ENCODE data around the gene IDH1. TPM values are rescaled to one million over a fixed set of nuclear protein-coding genes. Genes with fewer than 3 reads are reported as not detected.

The IDH1 gene
- total RNA-seq, 1 donor from 2014 or later = 308 TPM

DNA sequence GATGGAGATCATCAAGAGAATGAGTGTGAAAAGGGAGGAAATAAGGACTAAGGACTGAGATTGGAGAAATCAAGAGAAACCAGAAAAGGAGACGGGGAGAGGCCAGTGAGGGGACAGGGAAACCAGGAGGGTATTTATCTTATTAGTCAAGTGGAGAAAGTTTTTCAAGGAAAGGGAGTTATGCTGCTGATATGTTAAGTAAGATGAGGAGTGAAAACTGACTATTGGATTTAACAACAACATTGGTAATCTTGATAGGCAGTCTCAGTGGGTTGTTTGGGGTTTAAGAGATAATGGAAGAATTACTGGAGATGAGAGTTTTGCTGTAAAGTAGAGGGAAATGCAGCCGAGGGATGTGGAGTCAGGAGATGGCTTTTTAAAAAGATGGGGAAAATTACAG lies 41.7 kb upstream of the IDH1 start:
- DNase-seq = no peak
- Mint-ChIP-seq H3K9me3 (ENCODE audit: unreplicated experiment) (no peaks in the 10 kb centered on the region), H3K36me3 (ENCODE audit: unreplicated experiment) (no peaks in the 10 kb centered on the region), H3K27me3 (ENCODE audit: unreplicated experiment) (no peaks in the 10 kb centered on the region), H3K4me3 (ENCODE audit: unreplicated experiment) (no peak overlapping the region), H3K27ac (ENCODE audit: unreplicated experiment) (no peak overlapping the region), H3K4me1 (ENCODE audit: low read depth, unreplicated experiment) (peaks cover 2% of the 10 kb centered on the region)
- TF ChIP-seq CTCF (IDR thresholded peaks at IDR 0.05; ENCODE audit: partially characterized antibody, unreplicated experiment) = no peak

DNA sequence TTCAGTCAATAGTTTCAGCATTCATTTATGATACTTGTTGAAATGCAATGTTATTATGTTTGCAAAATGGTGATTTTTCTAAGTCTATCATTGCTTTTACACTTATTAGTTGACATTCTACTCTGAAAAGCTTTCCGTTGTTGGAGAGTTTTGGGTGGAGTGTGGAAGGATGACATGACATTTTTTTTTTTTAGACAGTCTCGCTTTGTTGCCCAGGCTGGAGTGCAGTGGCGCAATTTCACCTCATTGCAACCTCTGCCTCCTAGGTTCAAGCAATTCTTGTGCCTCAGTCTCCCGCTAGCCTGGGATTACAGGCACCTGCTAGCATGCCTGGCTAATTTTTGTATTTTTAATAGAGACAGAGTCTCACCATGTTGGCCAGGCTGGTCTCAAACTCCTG lies 41.0 kb upstream of the IDH1 start:
- no peak for TF ChIP-seq CTCF (IDR thresholded peaks at IDR 0.05; ENCODE audit: partially characterized antibody, unreplicated experiment)
- H3K9me3 Mint-ChIP-seq (ENCODE audit: unreplicated experiment) = no peaks in the 10 kb centered on the region
- DNase-seq = no peak
- no peak overlapping the region for H3K27ac Mint-ChIP-seq (ENCODE audit: unreplicated experiment)
- peaks cover 5% of the 10 kb centered on the region for H3K36me3 Mint-ChIP-seq (ENCODE audit: unreplicated experiment)
- no peak overlapping the region for H3K4me3 Mint-ChIP-seq (ENCODE audit: unreplicated experiment)
- H3K27me3 Mint-ChIP-seq (ENCODE audit: unreplicated experiment) = no peaks in the 10 kb centered on the region
- peaks cover 2% of the 10 kb centered on the region for H3K4me1 Mint-ChIP-seq (ENCODE audit: low read depth, unreplicated experiment)

DNA sequence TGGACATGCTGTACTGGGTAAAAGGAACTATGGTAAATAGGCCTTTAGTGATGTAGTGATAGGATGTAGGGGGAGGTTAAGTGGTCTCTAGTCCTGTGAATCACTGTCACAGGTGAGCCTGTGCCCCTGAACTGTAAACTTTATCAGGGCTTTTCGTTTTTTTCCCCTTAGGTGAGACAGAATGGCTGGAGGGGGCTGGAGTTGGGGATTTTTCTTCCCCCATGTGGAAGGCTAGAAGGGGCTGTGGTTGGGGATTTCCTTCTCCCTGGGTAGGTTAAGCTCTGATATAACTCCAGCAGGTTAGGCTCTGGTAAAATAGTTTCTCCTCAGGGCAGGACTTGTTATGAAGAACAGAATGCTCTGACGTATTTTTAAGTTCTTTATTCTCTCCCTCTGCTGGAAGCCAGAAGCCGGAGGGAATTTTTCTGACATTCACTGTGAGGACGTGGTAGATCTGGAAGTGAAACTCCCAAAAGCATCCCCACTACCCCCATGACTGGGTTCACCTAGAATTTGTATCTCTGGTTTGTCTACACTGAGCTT lies 39.7 kb upstream of the IDH1 start:
- Mint-ChIP-seq H3K36me3 (ENCODE audit: unreplicated experiment) (peaks cover 14% of the 10 kb centered on the region), H3K27ac (ENCODE audit: unreplicated experiment) (no peak overlapping the region), H3K27me3 (ENCODE audit: unreplicated experiment) (no peaks in the 10 kb centered on the region), H3K4me1 (ENCODE audit: low read depth, unreplicated experiment) (peaks cover 2% of the 10 kb centered on the region), H3K4me3 (ENCODE audit: unreplicated experiment) (no peak overlapping the region), H3K9me3 (ENCODE audit: unreplicated experiment) (no peaks in the 10 kb centered on the region)
- DNase-seq = no peak
- TF ChIP-seq CTCF (IDR thresholded peaks at IDR 0.05; ENCODE audit: partially characterized antibody, unreplicated experiment) = no peak

DNA sequence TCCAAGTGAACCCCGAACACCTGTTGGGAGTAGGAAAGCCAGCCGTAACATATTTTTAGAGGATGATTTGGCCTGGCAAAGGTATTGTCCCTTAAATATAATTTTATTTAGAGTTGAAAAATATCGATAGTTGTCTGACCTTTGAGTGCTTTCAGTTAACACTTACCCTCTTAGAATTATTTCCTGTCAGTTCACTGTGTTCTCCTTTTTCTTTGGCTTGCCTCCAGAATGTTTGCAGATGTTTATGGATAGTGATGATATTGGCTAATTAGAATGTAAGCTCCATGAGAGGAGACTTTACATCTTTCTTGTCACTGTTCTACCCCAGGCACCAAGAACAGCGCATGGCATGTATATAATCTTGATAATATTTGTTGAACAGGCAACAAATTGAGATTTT lies 31.0 kb upstream of the IDH1 start:
- no peak overlapping the region for H3K27ac Mint-ChIP-seq (ENCODE audit: unreplicated experiment)
- H3K36me3 Mint-ChIP-seq (ENCODE audit: unreplicated experiment) = peaks cover 10% of the 10 kb centered on the region
- no peak for DNase-seq

GRCh38 chr2:208280933-208281332 lies 26.1 kb upstream of the IDH1 start:
- no peak for DNase-seq
- Mint-ChIP-seq H3K4me1 (ENCODE audit: low read depth, unreplicated experiment) (no peaks in the 10 kb centered on the region), H3K27me3 (ENCODE audit: unreplicated experiment) (no peaks in the 10 kb centered on the region), H3K27ac (ENCODE audit: unreplicated experiment) (no peak overlapping the region), H3K9me3 (ENCODE audit: unreplicated experiment) (peaks cover 1% of the 10 kb centered on the region), H3K4me3 (ENCODE audit: unreplicated experiment) (no peak overlapping the region), H3K36me3 (ENCODE audit: unreplicated experiment) (peaks cover 18% of the 10 kb centered on the region)
- TF ChIP-seq CTCF (IDR thresholded peaks at IDR 0.05; ENCODE audit: partially characterized antibody, unreplicated experiment) = no peak

More for the DNA sequence above, 31.0 kb upstream of the IDH1 start:
- Mint-ChIP-seq H3K4me1 (ENCODE audit: low read depth, unreplicated experiment) (no peaks in the 10 kb centered on the region), H3K27me3 (ENCODE audit: unreplicated experiment) (no peaks in the 10 kb centered on the region), H3K4me3 (ENCODE audit: unreplicated experiment) (no peak overlapping the region), H3K9me3 (ENCODE audit: unreplicated experiment) (no peaks in the 10 kb centered on the region)
- TF ChIP-seq CTCF (IDR thresholded peaks at IDR 0.05; ENCODE audit: partially characterized antibody, unreplicated experiment) = no peak

All from glutamatergic neuron (in vitro differentiated cells).